Activated CD8-positive, alpha-beta memory T cell treated with anti-CD3 and anti-CD28 coated beads, Interleukin-2, amount 50 U/mL, for 4 hours (primary cell): ENCODE measurements around the gene SLC17A7.
"Not testable (repeated sequence)": the region's sequence is repeated elsewhere in the genome, so short reads cannot be mapped to it uniquely, and the experiment has no call there.

Experiments
- DNase-seq: peaks from one replicate; pipeline ENCODE4 v3.0.0-alpha.2; 2020

SLC17A7 gene

GRCh38 chr19:49441210-49441959 lies at the start of gene SLC17A7:
SLC17A7 (minus strand) TSS chr19:49441527; CDS start chr19:49441379, 148 bp downstream.
- DNase-seq: no peak

GRCh38 chr19:49490287-49491029 lies 49.1 kb upstream of the SLC17A7 start:
- DNase-seq: no peak

- DNase-seq: no peak
Measured at GRCh38 chr19:49489601-49490167, 48.4 kb upstream of the SLC17A7 start.

- no peak for DNase-seq
Measured at GRCh38 chr19:49488863-49489537, 47.7 kb upstream of the SLC17A7 start.

GRCh38 chr19:49488046-49488862 lies 46.9 kb upstream of the SLC17A7 start:
- no peak for DNase-seq

- DNase-seq: peak; percentile 100
Measured at GRCh38 chr19:49487277-49488045, 46.1 kb upstream of the SLC17A7 start, which contains the start of gene RPL13A. RPL13A (plus strand) TSS chr19:49487608; CDS start chr19:49487630, 22 bp downstream.

- DNase-seq: no peak
Measured at GRCh38 chr19:49486710-49487276, 45.5 kb upstream of the SLC17A7 start.

GRCh38 chr19:49486232-49486631 lies 44.9 kb upstream of the SLC17A7 start:
- DNase-seq: no peak

GRCh38 chr19:49481020-49481683 lies 39.8 kb upstream of the SLC17A7 start:
- no peak for DNase-seq

GRCh38 chr19:49479975-49480628 lies 38.8 kb upstream of the SLC17A7 start:
- no peak for DNase-seq

- DNase-seq: peak; percentile 63
Measured at GRCh38 chr19:49475995-49476880, 34.9 kb upstream of the SLC17A7 start.

- no peak for DNase-seq
Measured at GRCh38 chr19:49475191-49475917, 34.0 kb upstream of the SLC17A7 start.

- DNase-seq: no peak
Measured at GRCh38 chr19:49474542-49474924, 33.2 kb upstream of the SLC17A7 start.

GRCh38 chr19:49473868-49474541 lies 32.7 kb upstream of the SLC17A7 start, which contains the start of gene FLT3LG:
FLT3LG (plus strand) TSS chr19:49474215; CDS start chr19:49474640, 425 bp downstream.
- DNase-seq: peak; percentile 88

- DNase-seq: not testable (repeated sequence)
Measured at GRCh38 chr19:49473501-49473867, 32.2 kb upstream of the SLC17A7 start.

GRCh38 chr19:49472936-49473335 lies 31.6 kb upstream of the SLC17A7 start:
- no peak for DNase-seq

GRCh38 chr19:49470615-49470978 lies 29.3 kb upstream of the SLC17A7 start:
- no peak for DNase-seq
